Motor neuron (in vitro differentiated cells): ENCODE data around the gene HOXB9. TPM values are rescaled to one million over a fixed set of nuclear protein-coding genes. Genes with fewer than 3 reads are reported as not detected.

ENCODE experiments used
- ATAC-seq, 8 experiments: fragments of 200-7000 bp; cut with Tn5 transposase; replicated peaks in 6 of 8; 2 replicates each; pipeline ENCODE4 v1.8.0; 2021; ENCODE audit warnings: mild to moderate bottlenecking in 8 of 8, moderate library complexity in 8 of 8
- H3K27ac ChIP-seq, 2 donors: fragments of 250-450 bp; sonication (Bioruptor Pico); 2 replicates each; pipeline ENCODE4 v1.9.0; 2021; ENCODE audit warnings: antibody characterized with exemption in 2 of 2, mild to moderate bottlenecking in 2 of 2, moderate library complexity in 1 of 2
- H3K4me1 ChIP-seq, 2 donors: fragments of 250-450 bp; sonication (Bioruptor Pico); replicated peaks in 1 of 2; 2 replicates each; pipeline ENCODE4 v1.6.1; 2021; ENCODE audit warnings: antibody characterized with exemption in 2 of 2, mild to moderate bottlenecking in 2 of 2, moderate library complexity in 1 of 2
- H3K4me3 ChIP-seq, 5 donors: fragments of 250-450 bp; sonication (Bioruptor Pico); 2 replicates each; pipeline ENCODE4 v1.9.0; 2021; ENCODE audit warnings: antibody characterized with exemption in 5 of 5, mild to moderate bottlenecking in 5 of 5, moderate library complexity in 4 of 5
- WGBS, 10 experiments: fragments of 450-650 bp; shearing (Covaris generic); methylation state at CpG; one replicate each; pipeline ENCODE4 v1.0.0; 2022; 5-methylcytosine and 5-hydroxymethylcytosine counted together
- in situ Hi-C, 9 experiments: fragments of 400-800 bp; cut with MboI; loops; one replicate each; pipeline ENCODE4 v1.15.0; 2021; ENCODE audit warnings: low sequenced_read_pairs in 9 of 9, low pct_unique_long_range_greater_than_20kb in 2 of 9; ENCODE audit not compliant: unreplicated experiment in 9 of 9
- total RNA-seq, 8 experiments: library from RNA; unstranded; fragments of 300-600 nt; gene quantifications; 2 replicates each; pipeline versions ENCODE4 v1.2.3 to v1.2.4, GENCODE V29; 2022

Gene HOXB9
- total RNA-seq, 8 experiments from 2014 or later: 0.10 to 154 (median 67.8) TPM

- H3K27ac ChIP-seq: peak within 1 kb of the TSS; percentile 94 to 97
- WGBS, 10 experiments: 0 to 14% (median 0%) methylated on average over 1 to 11 of the region's 58 CpGs; no CpG with 5 or more reads in 5 of the 10 experiments
- peak within 1 kb of the TSS; percentile 67 to 91 (median 83) for H3K4me3 ChIP-seq
- H3K4me1 ChIP-seq: peaks cover 16 to 43% of the 10 kb centered on the region in 2 donors
- ATAC-seq: peak in 7 of 8 experiments; percentile 12 to 48 (median 42)
- in situ Hi-C loops: no loop called here
These were observed 48.1 kb downstream of the HOXB9 start, which contains the start of gene HOXB4 for GRCh38 chr17:48577946-48578615. Gene HOXB4 (minus strand): TSS chr17:48578350. CDS start chr17:48578319, 31 bp downstream.

- 0% methylated on average over 1 to 4 of the region's 19 CpGs; no CpG with 5 or more reads in 7 of the 10 experiments for WGBS, 10 experiments
- Histone ChIP-seq H3K27ac (peak overlapping the region; percentile 94 to 97), H3K4me3 (peak overlapping the region; percentile 67 to 91 (median 83)), H3K4me1 (peaks cover 11 to 39% of the 10 kb centered on the region in 2 donors)
- peak in 3 of 8 experiments; percentile 0 to 24 (median 2) for ATAC-seq
- in situ Hi-C loops: no loop called here
These were observed 48.7 kb downstream of the HOXB9 start for GRCh38 chr17:48577330-48577945.

- in situ Hi-C loops: no loop called here
- H3K27ac ChIP-seq: peak overlapping the region; percentile 94 to 97
- no peak for ATAC-seq
- peaks cover 11 to 40% of the 10 kb centered on the region in 2 donors for H3K4me1 ChIP-seq
- H3K4me3 ChIP-seq: peak overlapping the region; percentile 67 to 91 (median 83)
- 0 to 13% (median 0%) methylated on average over 1 to 5 of the region's 43 CpGs; no CpG with 5 or more reads in 3 of the 10 experiments for WGBS, 10 experiments
These were observed 49.5 kb downstream of the HOXB9 start for GRCh38 chr17:48576479-48577309.

- peak in 6 of 8 experiments; percentile 1 to 11 (median 7) for ATAC-seq
- Histone ChIP-seq H3K4me3 (peak overlapping the region; percentile 67 to 91 (median 83)), H3K27ac (peak overlapping the region; percentile 94 to 97), H3K4me1 (peaks cover 11 to 40% of the 10 kb centered on the region in 2 donors)
- WGBS, 10 experiments: 0 to 92% (median 2%) methylated on average over 1 to 8 of the region's 22 CpGs; no CpG with 5 or more reads in 1 of the 10 experiments
- in situ Hi-C loops: no loop called here
These were observed 50.3 kb downstream of the HOXB9 start for GRCh38 chr17:48575673-48576478.

GRCh38 chr17:48575066-48575582, 51.0 kb downstream of the HOXB9 start:
- ATAC-seq: peak in 3 of 8 experiments; percentile 1 to 11 (median 5)
- 0 to 87% (median 5%) methylated on average over 1 to 7 of the region's 7 CpGs for WGBS, 10 experiments
- H3K4me1 ChIP-seq: peaks cover 11 to 38% of the 10 kb centered on the region in 2 donors
- H3K4me3 ChIP-seq: peak overlapping the region; percentile 67 to 91 (median 83)
- peak overlapping the region; percentile 94 to 97 for H3K27ac ChIP-seq
- in situ Hi-C loops: no loop called here

- Histone ChIP-seq H3K27ac (peak overlapping the region; percentile 94 to 97), H3K4me1 (peaks cover 11 to 40% of the 10 kb centered on the region in 2 donors), H3K4me3 (peak overlapping the region; percentile 67 to 91 (median 83))
- ATAC-seq: no peak
- in situ Hi-C loops: no loop called here
- WGBS, 10 experiments: 0 to 100% (median 6%) methylated on average over 1 to 6 of the region's 8 CpGs
These were observed 51.6 kb downstream of the HOXB9 start for GRCh38 chr17:48574505-48575065.

- H3K4me3 ChIP-seq: peak overlapping the region; percentile 67 to 91 (median 83)
- H3K27ac ChIP-seq: peak overlapping the region; percentile 94 to 97
- peaks cover 23 to 51% of the 10 kb centered on the region in 2 donors for H3K4me1 ChIP-seq
- ATAC-seq: no peak
- 0 to 60% methylated on average over 1 of the region's 1 CpG; no CpG with 5 or more reads in 8 of the 10 experiments for WGBS, 10 experiments
- in situ Hi-C loops: no loop called here
These were observed 54.2 kb downstream of the HOXB9 start for GRCh38 chr17:48571826-48572417.

Other genes starting within 250 kb of the HOXB9 start
- 1 to 10 TPM in 6 of 8 experiments, not detected in 2; 1.2 to 7.1 (median 1.5) TPM for gene SKAP1, start 196.1 kb downstream of the HOXB9 start, total RNA-seq
- 10 to 100 TPM in 1 of 8 experiments, 1 to 10 TPM in 3, under 1 TPM in 4; 0.22 to 38.7 (median 2.0) TPM for gene HOXB1, start 95.3 kb downstream of the HOXB9 start, total RNA-seq
- gene HOXB2, start 81.2 kb downstream of the HOXB9 start, total RNA-seq: 10 to 100 TPM in 7 of 8 experiments, 1 to 10 TPM in 1; 9.3 to 54.4 (median 26.2) TPM
- gene HOXB4, start 48.0 kb downstream of the HOXB9 start, total RNA-seq: 10 to 100 TPM in 7 of 8 experiments, 1 to 10 TPM in 1; 8.8 to 32.0 (median 14.1) TPM
- 100 to 1,000 TPM in 1 of 8 experiments, 10 to 100 TPM in 7; 20.6 to 111 (median 52.1) TPM for gene HOXB3, start 36.1 kb downstream of the HOXB9 start, total RNA-seq
- gene HOXB5, start 32.6 kb downstream of the HOXB9 start, total RNA-seq: 10 to 100 TPM in 6 of 8 experiments, 1 to 10 TPM in 2; 1.0 to 51.9 (median 15.8) TPM
- gene HOXB6, start 21.4 kb downstream of the HOXB9 start, total RNA-seq: 10 to 100 TPM in 6 of 8 experiments, 1 to 10 TPM in 2; 7.1 to 75.2 (median 35.3) TPM
- 10 to 100 TPM in 7 of 8 experiments, 1 to 10 TPM in 1; 6.2 to 35.5 (median 23.7) TPM for gene HOXB7, start 15.3 kb downstream of the HOXB9 start, total RNA-seq
- 100 to 1,000 TPM in 1 of 8 experiments, 10 to 100 TPM in 5, under 1 TPM in 2; 0.80 to 139 (median 63.2) TPM for gene HOXB8, start 11.1 kb downstream of the HOXB9 start, total RNA-seq
- gene PRAC1, start 96.2 kb upstream of the HOXB9 start, total RNA-seq: not detected
- not detected for gene PRAC2, start 96.8 kb upstream of the HOXB9 start, total RNA-seq
- gene HOXB13, start 102.4 kb upstream of the HOXB9 start, total RNA-seq: under 1 TPM in 7 of 8 experiments, not detected in 1; 0.05 to 0.70 (median 0.18) TPM
- gene TTLL6, start 190.9 kb upstream of the HOXB9 start, total RNA-seq: 1 to 10 TPM in 3 of 8 experiments, under 1 TPM in 3, not detected in 2; 0.36 to 3.9 (median 1.1) TPM
- 10 to 100 TPM; 21.6 to 58.8 (median 42.8) TPM for gene CALCOCO2, start 204.7 kb upstream of the HOXB9 start, total RNA-seq